ENCODE measurements around the gene SRC. TPM values are rescaled to one million over a fixed set of nuclear protein-coding genes. Genes with fewer than 3 reads are reported as not detected.

SRC gene
- total and polyA plus RNA-seq, 2 experiments from 2014 or later = 8.0 to 25.9 TPM

DNA sequence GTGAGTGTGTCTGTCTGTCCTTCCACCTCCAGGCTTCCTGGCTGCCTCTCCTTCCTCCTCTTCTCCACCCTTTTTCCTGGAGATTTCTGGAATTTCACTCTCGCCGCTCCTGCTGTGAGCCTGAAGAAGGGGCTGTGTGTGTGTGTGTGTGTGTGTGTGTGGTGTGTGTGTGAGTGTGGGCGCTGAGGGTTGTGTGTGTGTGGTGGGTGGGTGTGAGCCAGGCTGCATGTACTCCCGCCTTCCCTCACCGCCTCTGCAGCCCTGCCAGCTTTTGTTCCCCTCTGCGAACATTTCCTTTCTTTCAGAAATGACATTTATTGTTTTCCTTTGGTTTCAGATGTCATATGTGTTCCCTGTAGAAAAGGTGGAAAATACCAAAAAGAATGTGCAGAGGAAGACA lies 76.0 kb downstream of the SRC start:
- Histone ChIP-seq H3F3A (replicated peaks; ENCODE audit: low read depth) (no peaks in the 10 kb centered on the region; the same call in 1 of the 2 replicates), H4K20me1 (replicated peaks; ENCODE audit: insufficient read depth) (no peaks in the 10 kb centered on the region), H3K4me2 (0 out of 2 replicates have a peak overlapping the region, but pooled peaks have one; percentile 38), H2AFZ (peak overlapping the region; percentile 87; the same call in 1 of the 2 replicates), H3K36me3 (ENCODE audit: insufficient read depth) (no peaks in the 10 kb centered on the region), H3K27me3 (ENCODE audit: insufficient read depth) (no peaks in the 10 kb centered on the region), H3K4me1 (ENCODE audit: insufficient read depth) (peaks cover 14% of the 10 kb centered on the region), H3K9me2 (ENCODE audit: insufficient read depth) (no peaks in the 10 kb centered on the region), H3K4me3 (no peak overlapping the region), H3K27ac (ENCODE audit: low read depth) (no peak overlapping the region), H3K79me2 (replicated peaks; ENCODE audit: insufficient read depth) (no peaks in the 10 kb centered on the region)
- Mint-ChIP-seq H3K36me3 (ENCODE audit: low read depth) (no peaks in the 10 kb centered on the region; the same call in 2 of the 3 replicates), H3K4me1 (peaks cover 31% of the 10 kb centered on the region), H3K27me3 (ENCODE audit: insufficient read depth, low read depth, poor library complexity) (peaks cover 16% of the 10 kb centered on the region), H3K27ac (no peak overlapping the region), H3K9me3 (no peaks in the 10 kb centered on the region), H3K4me3 (no peak overlapping the region)
- no peak for TF ChIP-seq EZH2 (IDR thresholded peaks at IDR 0.05; ENCODE audit: low read depth, unreplicated experiment)
- no peak for TF ChIP-seq POLR2AphosphoS5 (IDR thresholded peaks at IDR 0.05; ENCODE audit: low read depth)
- no peak for TF ChIP-seq CREB1 (CRISPR knock-in tag; IDR thresholded peaks at IDR 0.05; ENCODE audit: low read depth)
- no peak for TF ChIP-seq STAT1 (IDR thresholded peaks at IDR 0.05; ENCODE audit: unreplicated experiment)
- TF ChIP-seq ZNF114 (CRISPR knock-in tag; IDR thresholded peaks at IDR 0.05) = no peak
- TF ChIP-seq JUNB (IDR thresholded peaks at IDR 0.05; ENCODE audit: unreplicated experiment) = no peak
- no peak for TF ChIP-seq ZNF331 (CRISPR knock-in tag; IDR thresholded peaks at IDR 0.05; ENCODE audit: low read depth)
- no peak for TF ChIP-seq EZH2phosphoT487 (IDR thresholded peaks at IDR 0.05; ENCODE audit: unreplicated experiment)
- TF ChIP-seq, protein P1, sequence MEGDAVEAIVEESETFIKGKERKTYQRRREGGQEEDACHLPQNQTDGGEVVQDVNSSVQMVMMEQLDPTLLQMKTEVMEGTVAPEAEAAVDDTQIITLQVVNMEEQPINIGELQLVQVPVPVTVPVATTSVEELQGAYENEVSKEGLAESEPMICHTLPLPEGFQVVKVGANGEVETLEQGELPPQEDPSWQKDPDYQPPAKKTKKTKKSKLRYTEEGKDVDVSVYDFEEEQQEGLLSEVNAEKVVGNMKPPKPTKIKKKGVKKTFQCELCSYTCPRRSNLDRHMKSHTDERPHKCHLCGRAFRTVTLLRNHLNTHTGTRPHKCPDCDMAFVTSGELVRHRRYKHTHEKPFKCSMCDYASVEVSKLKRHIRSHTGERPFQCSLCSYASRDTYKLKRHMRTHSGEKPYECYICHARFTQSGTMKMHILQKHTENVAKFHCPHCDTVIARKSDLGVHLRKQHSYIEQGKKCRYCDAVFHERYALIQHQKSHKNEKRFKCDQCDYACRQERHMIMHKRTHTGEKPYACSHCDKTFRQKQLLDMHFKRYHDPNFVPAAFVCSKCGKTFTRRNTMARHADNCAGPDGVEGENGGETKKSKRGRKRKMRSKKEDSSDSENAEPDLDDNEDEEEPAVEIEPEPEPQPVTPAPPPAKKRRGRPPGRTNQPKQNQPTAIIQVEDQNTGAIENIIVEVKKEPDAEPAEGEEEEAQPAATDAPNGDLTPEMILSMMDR (conservative IDR thresholded peaks at IDR 0.05; ENCODE audit: low read depth in 2 of 2) = no peak
- TF ChIP-seq NANOG (IDR thresholded peaks at IDR 0.05; ENCODE audit: borderline replicate concordance) = no peak
- TF ChIP-seq, protein P2, sequence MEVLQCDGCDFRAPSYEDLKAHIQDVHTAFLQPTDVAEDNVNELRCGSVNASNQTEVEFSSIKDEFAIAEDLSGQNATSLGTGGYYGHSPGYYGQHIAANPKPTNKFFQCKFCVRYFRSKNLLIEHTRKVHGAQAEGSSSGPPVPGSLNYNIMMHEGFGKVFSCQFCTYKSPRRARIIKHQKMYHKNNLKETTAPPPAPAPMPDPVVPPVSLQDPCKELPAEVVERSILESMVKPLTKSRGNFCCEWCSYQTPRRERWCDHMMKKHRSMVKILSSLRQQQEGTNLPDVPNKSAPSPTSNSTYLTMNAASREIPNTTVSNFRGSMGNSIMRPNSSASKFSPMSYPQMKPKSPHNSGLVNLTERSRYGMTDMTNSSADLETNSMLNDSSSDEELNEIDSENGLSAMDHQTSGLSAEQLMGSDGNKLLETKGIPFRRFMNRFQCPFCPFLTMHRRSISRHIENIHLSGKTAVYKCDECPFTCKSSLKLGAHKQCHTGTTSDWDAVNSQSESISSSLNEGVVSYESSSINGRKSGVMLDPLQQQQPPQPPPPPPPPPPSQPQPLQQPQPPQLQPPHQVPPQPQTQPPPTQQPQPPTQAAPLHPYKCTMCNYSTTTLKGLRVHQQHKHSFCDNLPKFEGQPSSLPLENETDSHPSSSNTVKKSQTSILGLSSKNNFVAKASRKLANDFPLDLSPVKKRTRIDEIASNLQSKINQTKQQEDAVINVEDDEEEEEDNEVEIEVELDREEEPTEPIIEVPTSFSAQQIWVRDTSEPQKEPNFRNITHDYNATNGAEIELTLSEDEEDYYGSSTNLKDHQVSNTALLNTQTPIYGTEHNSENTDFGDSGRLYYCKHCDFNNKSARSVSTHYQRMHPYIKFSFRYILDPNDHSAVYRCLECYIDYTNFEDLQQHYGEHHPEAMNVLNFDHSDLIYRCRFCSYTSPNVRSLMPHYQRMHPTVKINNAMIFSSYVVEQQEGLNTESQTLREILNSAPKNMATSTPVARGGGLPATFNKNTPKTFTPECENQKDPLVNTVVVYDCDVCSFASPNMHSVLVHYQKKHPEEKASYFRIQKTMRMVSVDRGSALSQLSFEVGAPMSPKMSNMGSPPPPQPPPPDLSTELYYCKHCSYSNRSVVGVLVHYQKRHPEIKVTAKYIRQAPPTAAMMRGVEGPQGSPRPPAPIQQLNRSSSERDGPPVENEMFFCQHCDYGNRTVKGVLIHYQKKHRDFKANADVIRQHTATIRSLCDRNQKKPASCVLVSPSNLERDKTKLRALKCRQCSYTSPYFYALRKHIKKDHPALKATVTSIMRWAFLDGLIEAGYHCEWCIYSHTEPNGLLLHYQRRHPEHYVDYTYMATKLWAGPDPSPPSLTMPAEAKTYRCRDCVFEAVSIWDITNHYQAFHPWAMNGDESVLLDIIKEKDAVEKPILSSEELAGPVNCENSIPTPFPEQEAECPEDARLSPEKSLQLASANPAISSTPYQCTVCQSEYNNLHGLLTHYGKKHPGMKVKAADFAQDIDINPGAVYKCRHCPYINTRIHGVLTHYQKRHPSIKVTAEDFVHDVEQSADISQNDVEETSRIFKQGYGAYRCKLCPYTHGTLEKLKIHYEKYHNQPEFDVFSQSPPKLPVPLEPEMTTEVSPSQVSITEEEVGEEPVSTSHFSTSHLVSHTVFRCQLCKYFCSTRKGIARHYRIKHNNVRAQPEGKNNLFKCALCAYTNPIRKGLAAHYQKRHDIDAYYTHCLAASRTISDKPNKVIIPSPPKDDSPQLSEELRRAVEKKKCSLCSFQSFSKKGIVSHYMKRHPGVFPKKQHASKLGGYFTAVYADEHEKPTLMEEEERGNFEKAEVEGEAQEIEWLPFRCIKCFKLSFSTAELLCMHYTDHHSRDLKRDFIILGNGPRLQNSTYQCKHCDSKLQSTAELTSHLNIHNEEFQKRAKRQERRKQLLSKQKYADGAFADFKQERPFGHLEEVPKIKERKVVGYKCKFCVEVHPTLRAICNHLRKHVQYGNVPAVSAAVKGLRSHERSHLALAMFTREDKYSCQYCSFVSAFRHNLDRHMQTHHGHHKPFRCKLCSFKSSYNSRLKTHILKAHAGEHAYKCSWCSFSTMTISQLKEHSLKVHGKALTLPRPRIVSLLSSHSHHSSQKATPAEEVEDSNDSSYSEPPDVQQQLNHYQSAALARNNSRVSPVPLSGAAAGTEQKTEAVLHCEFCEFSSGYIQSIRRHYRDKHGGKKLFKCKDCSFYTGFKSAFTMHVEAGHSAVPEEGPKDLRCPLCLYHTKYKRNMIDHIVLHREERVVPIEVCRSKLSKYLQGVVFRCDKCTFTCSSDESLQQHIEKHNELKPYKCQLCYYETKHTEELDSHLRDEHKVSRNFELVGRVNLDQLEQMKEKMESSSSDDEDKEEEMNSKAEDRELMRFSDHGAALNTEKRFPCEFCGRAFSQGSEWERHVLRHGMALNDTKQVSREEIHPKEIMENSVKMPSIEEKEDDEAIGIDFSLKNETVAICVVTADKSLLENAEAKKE (CRISPR knock-in tag; IDR thresholded peaks at IDR 0.05) = no peak
- TF ChIP-seq, protein P3, sequence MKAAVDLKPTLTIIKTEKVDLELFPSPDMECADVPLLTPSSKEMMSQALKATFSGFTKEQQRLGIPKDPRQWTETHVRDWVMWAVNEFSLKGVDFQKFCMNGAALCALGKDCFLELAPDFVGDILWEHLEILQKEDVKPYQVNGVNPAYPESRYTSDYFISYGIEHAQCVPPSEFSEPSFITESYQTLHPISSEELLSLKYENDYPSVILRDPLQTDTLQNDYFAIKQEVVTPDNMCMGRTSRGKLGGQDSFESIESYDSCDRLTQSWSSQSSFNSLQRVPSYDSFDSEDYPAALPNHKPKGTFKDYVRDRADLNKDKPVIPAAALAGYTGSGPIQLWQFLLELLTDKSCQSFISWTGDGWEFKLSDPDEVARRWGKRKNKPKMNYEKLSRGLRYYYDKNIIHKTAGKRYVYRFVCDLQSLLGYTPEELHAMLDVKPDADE (IDR thresholded peaks at IDR 0.05) = no peak
- TF ChIP-seq, protein P4, sequence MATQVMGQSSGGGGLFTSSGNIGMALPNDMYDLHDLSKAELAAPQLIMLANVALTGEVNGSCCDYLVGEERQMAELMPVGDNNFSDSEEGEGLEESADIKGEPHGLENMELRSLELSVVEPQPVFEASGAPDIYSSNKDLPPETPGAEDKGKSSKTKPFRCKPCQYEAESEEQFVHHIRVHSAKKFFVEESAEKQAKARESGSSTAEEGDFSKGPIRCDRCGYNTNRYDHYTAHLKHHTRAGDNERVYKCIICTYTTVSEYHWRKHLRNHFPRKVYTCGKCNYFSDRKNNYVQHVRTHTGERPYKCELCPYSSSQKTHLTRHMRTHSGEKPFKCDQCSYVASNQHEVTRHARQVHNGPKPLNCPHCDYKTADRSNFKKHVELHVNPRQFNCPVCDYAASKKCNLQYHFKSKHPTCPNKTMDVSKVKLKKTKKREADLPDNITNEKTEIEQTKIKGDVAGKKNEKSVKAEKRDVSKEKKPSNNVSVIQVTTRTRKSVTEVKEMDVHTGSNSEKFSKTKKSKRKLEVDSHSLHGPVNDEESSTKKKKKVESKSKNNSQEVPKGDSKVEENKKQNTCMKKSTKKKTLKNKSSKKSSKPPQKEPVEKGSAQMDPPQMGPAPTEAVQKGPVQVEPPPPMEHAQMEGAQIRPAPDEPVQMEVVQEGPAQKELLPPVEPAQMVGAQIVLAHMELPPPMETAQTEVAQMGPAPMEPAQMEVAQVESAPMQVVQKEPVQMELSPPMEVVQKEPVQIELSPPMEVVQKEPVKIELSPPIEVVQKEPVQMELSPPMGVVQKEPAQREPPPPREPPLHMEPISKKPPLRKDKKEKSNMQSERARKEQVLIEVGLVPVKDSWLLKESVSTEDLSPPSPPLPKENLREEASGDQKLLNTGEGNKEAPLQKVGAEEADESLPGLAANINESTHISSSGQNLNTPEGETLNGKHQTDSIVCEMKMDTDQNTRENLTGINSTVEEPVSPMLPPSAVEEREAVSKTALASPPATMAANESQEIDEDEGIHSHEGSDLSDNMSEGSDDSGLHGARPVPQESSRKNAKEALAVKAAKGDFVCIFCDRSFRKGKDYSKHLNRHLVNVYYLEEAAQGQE (IDR thresholded peaks at IDR 0.05; ENCODE audit: unreplicated experiment) = no peak
- DNase-seq (ENCODE audit: low spot score) (no peak), ATAC-seq (no peak)
